GM19324 (cell line): ENCODE data around the gene COX4I1.
"Not testable (repeated sequence)": the region's sequence is repeated elsewhere in the genome, so short reads cannot be mapped to it uniquely, and the experiment has no call there.

ENCODE experiments used
- ATAC-seq: cut with Tn5 transposase; IDR thresholded peaks from one replicate; pipeline ENCODE4 v1.9.1; 2021; ENCODE audit warnings: mild to moderate bottlenecking, moderate library complexity; ENCODE audit not compliant: unreplicated experiment, low FRiP score

COX4I1 gene

GRCh38 chr16:85798283-85798776, 1.2 kb upstream of the COX4I1 start:
- no peak for ATAC-seq

DNA sequence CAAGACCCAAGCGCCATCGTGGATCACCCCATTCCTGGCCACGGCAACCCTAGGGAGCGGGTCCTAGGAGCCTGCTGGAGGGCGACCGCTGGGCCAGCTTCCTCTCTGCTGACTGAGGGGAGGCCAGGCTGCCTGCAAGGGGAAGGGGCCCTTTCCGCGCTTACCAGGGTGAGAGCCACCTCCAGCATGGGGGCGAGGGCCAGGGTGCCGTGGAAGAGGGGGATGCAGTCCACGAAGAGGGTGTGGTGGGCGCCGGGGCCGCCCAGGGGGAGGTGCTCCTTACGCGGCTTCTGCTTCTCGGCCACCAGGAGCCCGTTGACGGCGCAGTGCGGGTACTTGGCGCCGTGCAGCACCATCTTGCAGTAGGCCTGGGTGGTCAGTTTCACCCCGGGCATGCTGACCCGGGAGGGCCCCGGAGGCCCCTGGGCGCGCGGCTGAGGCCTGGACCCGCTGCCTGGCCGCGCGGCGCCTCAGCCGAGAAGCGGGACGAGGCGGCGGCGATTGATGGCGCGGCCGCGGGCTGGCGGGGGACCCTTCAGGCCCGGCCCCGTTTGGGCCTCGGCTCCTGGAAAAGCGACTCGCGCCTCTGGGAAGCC, 496 bp upstream of the COX4I1 start:
- no peak for ATAC-seq

DNA sequence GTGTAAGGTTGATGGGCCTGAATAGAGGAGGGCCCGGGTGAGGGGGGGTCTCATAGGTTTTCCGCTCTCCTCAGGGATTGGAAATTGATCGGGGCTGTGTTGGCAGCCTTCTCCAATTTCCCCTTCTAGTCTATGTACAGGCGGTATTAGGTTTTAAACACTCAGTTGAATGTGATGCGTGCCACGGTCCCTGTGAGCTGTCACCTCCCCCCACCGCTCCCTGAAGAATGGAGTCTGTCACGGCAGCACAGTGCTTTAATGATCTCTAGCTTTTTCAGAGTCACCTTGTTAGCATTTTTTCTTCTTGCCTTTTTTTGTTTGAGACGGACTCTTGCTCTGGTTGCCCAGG, 800 bp downstream of the COX4I1 start:
- ATAC-seq: no peak

GRCh38 chr16:85803570-85803969, 4.1 kb downstream of the COX4I1 start:
- ATAC-seq: no peak

DNA sequence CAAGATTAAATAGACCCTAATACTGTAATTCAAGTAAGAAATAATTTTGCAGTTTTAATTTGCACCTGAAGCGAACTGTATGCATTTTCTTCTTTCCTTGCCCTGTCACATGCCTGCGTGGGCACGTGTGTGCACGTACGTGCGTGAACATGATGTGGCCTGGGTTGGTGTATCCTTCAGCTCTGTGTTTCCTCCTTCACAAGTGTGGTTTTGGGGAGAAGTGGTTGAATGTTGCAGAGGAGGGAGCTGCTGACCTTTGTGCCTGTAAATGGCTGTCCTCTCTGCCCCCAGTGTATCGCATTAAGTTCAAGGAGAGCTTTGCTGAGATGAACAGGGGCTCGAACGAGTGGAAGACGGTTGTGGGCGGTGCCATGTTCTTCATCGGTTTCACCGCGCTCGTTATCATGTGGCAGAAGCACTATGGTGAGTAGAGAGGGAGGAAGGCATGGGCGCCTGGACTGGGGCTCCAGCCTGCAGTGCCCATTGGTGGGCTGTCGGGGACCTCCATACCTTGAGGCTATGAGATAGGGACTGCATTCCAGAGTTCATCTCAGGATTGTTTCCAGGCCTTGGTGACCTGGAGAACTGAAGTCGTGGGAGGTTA, 6.0 kb downstream of the COX4I1 start:
- no peak for ATAC-seq

DNA sequence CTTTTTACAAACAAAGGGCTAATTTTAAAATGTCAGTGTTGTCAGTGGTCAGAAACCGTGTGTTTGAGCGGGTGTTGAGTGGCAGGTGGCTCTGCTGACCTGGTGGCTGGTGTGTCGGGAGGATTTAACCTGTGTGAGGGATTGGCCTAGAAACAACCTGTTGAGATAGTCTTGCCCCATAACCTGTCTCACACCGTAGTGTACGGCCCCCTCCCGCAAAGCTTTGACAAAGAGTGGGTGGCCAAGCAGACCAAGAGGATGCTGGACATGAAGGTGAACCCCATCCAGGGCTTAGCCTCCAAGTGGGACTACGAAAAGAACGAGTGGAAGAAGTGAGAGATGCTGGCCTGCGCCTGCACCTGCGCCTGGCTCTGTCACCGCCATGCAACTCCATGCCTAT, 7.0 kb downstream of the COX4I1 start:
- no peak for ATAC-seq

DNA sequence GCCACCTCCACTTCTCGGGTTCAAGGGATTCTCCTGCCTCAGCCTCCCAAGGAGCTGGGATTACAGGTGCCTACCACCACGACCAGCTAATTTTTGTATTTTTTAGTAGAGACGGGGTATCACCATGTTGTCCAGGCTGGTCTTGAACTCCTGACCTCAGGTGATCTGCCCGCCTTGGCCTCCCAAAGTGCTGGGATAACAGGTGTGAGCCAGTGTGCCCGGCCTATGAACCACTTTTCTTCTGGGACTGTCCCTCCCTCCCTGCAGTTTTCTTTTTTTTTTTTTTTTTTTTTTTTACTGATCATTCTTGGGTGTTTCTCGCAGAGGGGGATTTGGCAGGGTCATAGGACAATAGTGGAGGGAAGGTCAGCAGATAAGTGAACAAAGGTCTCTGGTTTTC, 7.8 kb downstream of the COX4I1 start:
- not testable (repeated sequence) for ATAC-seq

DNA sequence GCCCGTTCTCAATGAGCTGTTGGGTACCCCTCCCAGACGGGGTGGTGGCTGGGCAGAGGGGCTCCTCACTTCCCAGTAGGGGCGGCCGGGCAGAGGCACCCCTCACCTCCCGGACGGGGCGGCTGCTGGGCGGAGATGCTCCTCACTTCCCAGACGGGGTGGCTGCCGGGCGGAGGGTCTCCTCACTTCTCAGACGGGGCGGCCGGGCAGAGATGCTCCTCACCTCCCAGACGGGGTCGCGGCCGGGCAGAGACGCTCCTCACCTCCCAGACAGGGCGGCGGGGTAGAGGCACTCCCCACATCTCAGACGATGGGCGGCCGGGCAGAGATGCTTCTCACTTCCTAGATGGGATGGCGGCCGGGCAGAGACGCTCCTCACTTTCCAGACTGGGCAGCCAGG, 8.6 kb downstream of the COX4I1 start:
- not testable (repeated sequence) for ATAC-seq

GRCh38 chr16:85808926-85809325, 9.4 kb downstream of the COX4I1 start:
- no peak for ATAC-seq

DNA sequence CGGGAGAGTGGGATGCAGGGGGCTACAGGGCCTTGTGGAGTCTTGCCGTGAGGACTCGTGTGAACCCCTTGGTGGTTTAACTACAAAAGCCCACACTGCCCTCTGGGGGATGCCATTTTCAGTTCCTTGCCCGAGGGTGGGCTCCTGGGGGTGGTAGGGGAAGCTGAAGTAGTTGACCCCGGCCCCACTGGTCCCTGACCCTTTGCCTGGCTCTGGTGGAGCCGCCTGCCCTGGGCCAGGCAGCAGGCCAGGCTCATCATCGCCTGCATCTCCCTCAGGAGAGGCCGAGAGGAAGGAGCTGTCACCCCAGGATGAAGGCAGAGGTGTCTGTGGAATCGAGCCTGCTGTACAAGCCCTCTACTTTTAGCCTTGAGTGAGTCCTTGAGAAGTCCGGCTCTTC, 10.2 kb downstream of the COX4I1 start:
- ATAC-seq: no peak

DNA sequence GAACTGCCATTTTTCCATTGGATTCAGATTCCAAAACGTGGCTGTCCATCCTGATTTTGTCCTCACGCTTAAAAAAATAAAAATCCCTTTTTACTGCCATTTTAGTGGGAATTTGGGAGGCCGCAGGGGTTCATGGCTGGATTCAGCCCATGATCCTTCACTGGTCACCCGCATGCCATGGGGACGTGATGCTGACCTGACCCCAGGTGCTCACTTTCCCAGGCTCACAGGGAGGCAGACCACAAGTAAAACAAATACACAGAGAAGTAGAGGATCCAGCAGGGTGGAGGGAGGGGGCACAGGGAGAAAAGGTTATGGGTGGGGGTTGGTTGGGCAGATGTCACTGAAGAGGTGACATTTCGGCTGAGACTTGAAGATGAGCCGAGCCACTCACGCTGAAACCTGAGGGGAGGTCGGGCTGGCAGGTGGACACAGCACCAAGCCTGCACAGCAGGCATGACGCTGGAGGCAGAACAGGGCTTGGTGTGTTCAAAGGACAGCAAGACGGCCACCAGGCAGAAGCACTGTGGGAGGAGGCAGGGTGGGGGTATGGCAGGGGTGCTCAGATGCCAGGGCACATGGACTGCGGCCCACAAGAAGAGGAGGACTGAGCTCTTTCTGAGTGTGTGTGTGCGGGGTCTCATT, 10.7 kb downstream of the COX4I1 start:
- ATAC-seq: no peak

DNA sequence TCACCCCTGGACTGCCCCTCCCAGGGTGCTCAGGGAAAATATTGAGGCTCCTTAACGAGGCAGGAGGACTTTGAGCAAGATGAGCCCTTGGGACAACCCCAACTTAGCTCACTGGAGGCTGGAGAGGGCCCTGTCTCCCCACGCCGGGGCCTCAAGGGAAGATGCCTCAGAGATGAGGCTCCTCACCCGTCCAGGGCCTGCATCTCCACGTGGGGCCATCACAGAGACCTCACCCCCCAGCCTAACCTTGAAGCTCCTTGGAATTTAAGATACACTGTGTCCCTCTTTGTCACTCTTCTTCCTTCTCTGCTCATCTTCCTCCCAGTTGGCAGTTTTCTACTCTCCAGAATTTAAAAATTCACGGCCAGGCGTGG, 11.2 kb downstream of the COX4I1 start:
- no peak for ATAC-seq

DNA sequence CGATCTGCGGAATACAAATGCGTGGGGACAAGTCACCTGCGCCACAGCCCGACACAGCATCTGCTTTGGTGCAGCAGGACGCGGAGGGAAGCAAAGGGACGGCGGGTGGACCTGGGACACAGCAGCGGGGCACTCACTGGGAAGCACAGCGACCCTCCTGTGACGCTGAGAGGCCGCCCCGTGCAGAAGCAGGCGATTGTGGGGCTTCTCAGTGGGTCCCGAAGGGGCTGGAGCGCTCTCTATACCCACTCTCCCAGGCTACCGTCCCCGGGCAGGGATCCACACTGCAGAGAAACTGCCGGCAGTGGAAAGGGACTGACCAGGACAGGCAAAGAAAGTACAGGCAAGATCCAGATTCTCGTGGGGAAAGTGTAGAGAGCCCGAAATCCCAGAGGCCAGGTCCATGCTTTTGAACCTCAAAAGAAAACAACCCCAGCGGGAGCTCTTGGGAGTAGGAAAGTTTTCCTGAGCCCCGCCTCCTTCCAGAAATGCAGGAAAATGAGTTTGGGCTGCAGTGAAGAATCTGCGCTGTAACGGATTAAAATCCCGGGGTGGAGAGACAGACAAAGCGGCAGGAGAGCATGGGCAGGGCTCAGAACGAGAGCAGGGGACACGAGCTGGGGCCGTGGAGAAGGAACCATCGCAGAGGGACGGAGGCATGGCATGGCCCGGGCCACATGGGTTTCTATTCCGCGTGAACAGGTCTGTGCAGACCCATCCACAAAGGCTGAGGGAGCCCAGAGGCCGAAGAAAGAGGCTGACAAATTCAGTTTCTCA, 12.7 kb downstream of the COX4I1 start:
- no peak for ATAC-seq

DNA sequence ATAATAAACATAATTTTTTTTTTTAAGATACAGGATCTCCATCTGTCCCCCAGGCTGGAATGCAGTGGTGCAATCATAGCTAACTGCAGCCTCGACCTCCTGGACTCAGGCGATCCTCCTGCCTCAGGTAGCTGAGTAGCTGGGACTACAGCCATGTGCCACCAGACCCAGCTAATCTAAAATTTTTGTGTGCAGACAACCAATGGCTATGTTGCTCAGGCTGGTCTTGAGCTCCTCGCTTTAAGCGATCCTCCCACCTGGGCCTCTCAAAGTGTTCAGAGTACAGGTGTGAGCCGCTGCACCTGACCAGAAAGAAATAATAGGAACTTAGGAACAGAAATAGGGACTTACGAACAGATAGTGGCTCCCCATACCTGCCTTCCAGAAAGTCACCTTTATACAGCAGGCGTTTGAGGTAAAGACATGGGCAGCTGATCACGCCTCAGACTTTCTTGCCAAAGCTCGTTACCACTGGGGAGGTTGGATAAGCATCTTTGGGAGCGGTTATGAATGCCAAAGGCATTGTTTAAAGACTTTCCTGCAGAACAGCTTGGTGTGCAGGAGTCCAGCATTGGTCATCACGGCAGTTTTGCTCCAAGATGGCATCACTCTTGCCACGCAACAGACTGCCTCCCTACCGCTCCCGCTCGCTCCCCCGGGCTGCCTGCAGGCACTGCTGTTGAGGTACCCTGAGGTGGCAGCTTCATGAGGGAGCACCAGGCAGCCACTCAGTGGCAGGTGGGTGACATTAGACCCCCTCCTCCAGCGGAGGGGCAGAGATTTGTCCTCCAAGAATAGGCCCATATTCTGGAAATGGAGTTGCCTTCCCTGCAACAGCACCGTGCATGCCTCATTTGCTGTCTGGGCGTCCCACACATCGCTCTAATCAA, 13.6 kb downstream of the COX4I1 start:
- no peak for ATAC-seq

GRCh38 chr16:85816159-85816558, 16.7 kb downstream of the COX4I1 start:
- no peak for ATAC-seq

DNA sequence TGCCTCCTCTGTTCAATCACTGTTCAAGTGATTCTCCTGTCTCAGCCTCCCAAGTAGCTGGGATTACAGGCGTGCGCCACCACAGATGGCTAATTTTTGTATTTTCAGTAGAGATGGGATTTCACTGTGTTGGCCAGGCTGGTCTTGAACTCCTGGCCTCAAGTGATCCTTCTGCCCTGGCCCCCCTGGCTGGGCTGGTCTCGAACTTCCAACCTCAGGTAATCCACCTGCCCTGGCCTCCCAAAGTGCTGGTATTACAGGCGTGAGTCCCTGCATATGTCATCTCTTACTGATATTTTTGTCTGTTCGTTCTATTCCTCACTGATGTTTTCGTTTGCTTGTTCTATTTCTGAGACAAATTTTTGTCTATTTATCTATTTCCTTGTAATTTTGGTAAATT, 17.7 kb downstream of the COX4I1 start:
- not testable (repeated sequence) for ATAC-seq

GRCh38 chr16:85819245-85819644, 19.8 kb downstream of the COX4I1 start:
- no peak for ATAC-seq

- no peak for ATAC-seq
Measured at GRCh38 chr16:85819771-85820170, 20.3 kb downstream of the COX4I1 start.

- no peak for ATAC-seq
Measured at GRCh38 chr16:85820604-85821372, 21.3 kb downstream of the COX4I1 start.
